Renal cortical epithelial cell (primary cell): ENCODE results near the gene MYO5A. TPM values are rescaled to one million over a fixed set of nuclear protein-coding genes. Genes with fewer than 3 reads are reported as not detected.

ENCODE experiments used
- total RNA-seq: library from RNA; depleted of rRNA; stranded (reverse); fragments of >200 nt; gene quantifications from 2 replicates; pipeline ENCODE4 v1.2.3, GENCODE V29; 2014

Gene MYO5A
- total RNA-seq, 1 donor from 2014 or later, result 71.3 TPM

Other genes with a start within 250 kb of the MYO5A start
- 17.2 and 18.3 TPM in 2 replicates for gene MYO5C, start 233.1 kb downstream of the MYO5A start, total RNA-seq
- gene ARPP19, start 40.1 kb upstream of the MYO5A start, total RNA-seq, result 175 and 183 TPM in 2 replicates
- 10.2 and 51.5 TPM in 2 replicates for gene ATOSA, start 150.5 kb upstream of the MYO5A start, total RNA-seq